DMS53 treated with DMSO at 0.1 percent for 48 hours (cell line): Measurements from ENCODE around the gene DRD2.

Source experiments
- DNase-seq: peaks from one replicate; lab custom pipeline; 2025; ENCODE audit not compliant: unreplicated experiment; lab: John Stamatoyannopoulos, UW

DRD2 gene

GRCh38 chr11:113405724-113406478 is 69.3 kb downstream of the DRD2 start:
- DNase-seq, result no peak

GRCh38 chr11:113404859-113405430 is 70.3 kb downstream of the DRD2 start:
- DNase-seq, result no peak

GRCh38 chr11:113401718-113402117 is 73.5 kb downstream of the DRD2 start:
- DNase-seq, result peak; percentile 63

GRCh38 chr11:113400631-113401230 is 74.5 kb downstream of the DRD2 start:
- DNase-seq, result no peak

GRCh38 chr11:113398669-113399430 is 76.3 kb downstream of the DRD2 start:
- no peak for DNase-seq

- no peak for DNase-seq
Measured at GRCh38 chr11:113397821-113398220, 77.4 kb downstream of the DRD2 start.

- DNase-seq, result no peak
Measured at GRCh38 chr11:113397212-113397611, 78.0 kb downstream of the DRD2 start.

GRCh38 chr11:113396690-113397089 is 78.5 kb downstream of the DRD2 start:
- DNase-seq, result no peak

GRCh38 chr11:113395782-113396336 is 79.3 kb downstream of the DRD2 start:
- no peak for DNase-seq

- DNase-seq, result no peak
Measured at GRCh38 chr11:113394919-113395318, 80.3 kb downstream of the DRD2 start.

- no peak for DNase-seq
Measured at GRCh38 chr11:113393501-113393985, 81.7 kb downstream of the DRD2 start.

GRCh38 chr11:113392236-113392921 is 82.8 kb downstream of the DRD2 start:
- DNase-seq, result no peak

- DNase-seq, result no peak
Measured at GRCh38 chr11:113389272-113389671, 85.9 kb downstream of the DRD2 start.

GRCh38 chr11:113387605-113388211 is 87.5 kb downstream of the DRD2 start, which contains the start of gene ANKK1:
TSS of gene ANKK1 (plus strand) at chr11:113387779. CDS start at chr11:113387885, 106 bp downstream.
- DNase-seq, result peak; percentile 31

GRCh38 chr11:113386866-113387265 is 88.3 kb downstream of the DRD2 start:
- DNase-seq, result no peak

GRCh38 chr11:113385749-113386148 is 89.4 kb downstream of the DRD2 start:
- DNase-seq, result peak; percentile 8

GRCh38 chr11:113384551-113384950 is 90.6 kb downstream of the DRD2 start:
- peak; percentile 88 for DNase-seq

- no peak for DNase-seq
Measured at GRCh38 chr11:113382121-113382520, 93.1 kb downstream of the DRD2 start.

GRCh38 chr11:113378692-113379091 is 96.5 kb downstream of the DRD2 start:
- no peak for DNase-seq
